ENCODE results near the gene MARCHF3. TPM values are rescaled to one million over a fixed set of nuclear protein-coding genes. Genes with fewer than 3 reads are reported as not detected.

Gene MARCHF3
- total RNA-seq, 1 experiment from 2014 or later: 1.1 TPM

GRCh38 chr5:126965487-126965886, 64.9 kb downstream of the MARCHF3 start:
- no peaks in the 10 kb centered on the region for H3K9me3 ChIP-seq (ENCODE audit: low read depth, low read length, poor library complexity, severe bottlenecking)
- intact Hi-C loops (cut with micrococcal nuclease; ENCODE audit: unreplicated experiment): no loop called here
- H3K27ac ChIP-seq (ENCODE audit: low read depth, low read length, poor library complexity, severe bottlenecking): no peak overlapping the region
- no peaks in the 10 kb centered on the region for H3K4me1 ChIP-seq (ENCODE audit: insufficient read depth, low read length, poor library complexity, severe bottlenecking)
- TF ChIP-seq, protein P1, sequence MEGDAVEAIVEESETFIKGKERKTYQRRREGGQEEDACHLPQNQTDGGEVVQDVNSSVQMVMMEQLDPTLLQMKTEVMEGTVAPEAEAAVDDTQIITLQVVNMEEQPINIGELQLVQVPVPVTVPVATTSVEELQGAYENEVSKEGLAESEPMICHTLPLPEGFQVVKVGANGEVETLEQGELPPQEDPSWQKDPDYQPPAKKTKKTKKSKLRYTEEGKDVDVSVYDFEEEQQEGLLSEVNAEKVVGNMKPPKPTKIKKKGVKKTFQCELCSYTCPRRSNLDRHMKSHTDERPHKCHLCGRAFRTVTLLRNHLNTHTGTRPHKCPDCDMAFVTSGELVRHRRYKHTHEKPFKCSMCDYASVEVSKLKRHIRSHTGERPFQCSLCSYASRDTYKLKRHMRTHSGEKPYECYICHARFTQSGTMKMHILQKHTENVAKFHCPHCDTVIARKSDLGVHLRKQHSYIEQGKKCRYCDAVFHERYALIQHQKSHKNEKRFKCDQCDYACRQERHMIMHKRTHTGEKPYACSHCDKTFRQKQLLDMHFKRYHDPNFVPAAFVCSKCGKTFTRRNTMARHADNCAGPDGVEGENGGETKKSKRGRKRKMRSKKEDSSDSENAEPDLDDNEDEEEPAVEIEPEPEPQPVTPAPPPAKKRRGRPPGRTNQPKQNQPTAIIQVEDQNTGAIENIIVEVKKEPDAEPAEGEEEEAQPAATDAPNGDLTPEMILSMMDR (conservative IDR thresholded peaks at IDR 0.05; ENCODE audit: low read depth, low read length): no peak
- no peak for TF ChIP-seq EZH2 (IDR thresholded peaks at IDR 0.05; ENCODE audit: borderline replicate concordance, low read depth, low read length, poor library complexity, severe bottlenecking)
- DNase-seq (ENCODE audit: low spot score): no peak
- ChIA-PET POLR2A (ENCODE audit: low non-redundant PET) (no interaction called here), CTCF (no interaction called here)
- no peaks in the 10 kb centered on the region for H3K36me3 ChIP-seq (ENCODE audit: insufficient read depth, low read length, poor library complexity, severe bottlenecking)
- H3K4me3 ChIP-seq (ENCODE audit: low read depth, low read length, poor library complexity, severe bottlenecking): no peak overlapping the region
- BruUV-seq (replicated peaks): no TSS peak
- H3K27me3 ChIP-seq (replicated peaks; ENCODE audit: insufficient read depth, low read depth, low read length, poor library complexity): peaks cover under 1% of the 10 kb centered on the region

- intact Hi-C loops (cut with micrococcal nuclease; ENCODE audit: unreplicated experiment): no loop called here
- peak; percentile 5 for DNase-seq (ENCODE audit: low spot score)
- CTCF ChIA-PET: no interaction called here
Measured at GRCh38 chr5:126965061-126965475, 65.3 kb downstream of the MARCHF3 start.

GRCh38 chr5:126963822-126964375, 66.5 kb downstream of the MARCHF3 start:
- intact Hi-C loops (cut with micrococcal nuclease; ENCODE audit: unreplicated experiment): no loop called here
- Histone ChIP-seq H3K27ac (ENCODE audit: low read depth, low read length, poor library complexity, severe bottlenecking) (no peak overlapping the region), H3K4me1 (ENCODE audit: insufficient read depth, low read length, poor library complexity, severe bottlenecking) (no peaks in the 10 kb centered on the region), H3K4me3 (ENCODE audit: low read depth, low read length, poor library complexity, severe bottlenecking) (no peak overlapping the region), H3K36me3 (ENCODE audit: insufficient read depth, low read length, poor library complexity, severe bottlenecking) (no peaks in the 10 kb centered on the region), H3K9me3 (ENCODE audit: low read depth, low read length, poor library complexity, severe bottlenecking) (no peaks in the 10 kb centered on the region), H3K27me3 (replicated peaks; ENCODE audit: insufficient read depth, low read depth, low read length, poor library complexity) (peaks cover 5% of the 10 kb centered on the region)
- no TSS peak for BruUV-seq (replicated peaks)
- ChIA-PET POLR2A (ENCODE audit: low non-redundant PET) (interaction anchor here (0.6 kb wide), 1 partner anchor 186 kb away, joined by 3 read pairs; no protein-coding TSS in a partner anchor), CTCF (no interaction called here)
- no peak for TF ChIP-seq EZH2 (IDR thresholded peaks at IDR 0.05; ENCODE audit: borderline replicate concordance, low read depth, low read length, poor library complexity, severe bottlenecking)
- DNase-seq (ENCODE audit: low spot score): no peak

More at GRCh38 chr5:126965061-126965475, 65.3 kb downstream of the MARCHF3 start:
- H3K4me3 ChIP-seq (ENCODE audit: low read depth, low read length, poor library complexity, severe bottlenecking): no peak overlapping the region
- no peak overlapping the region for H3K27ac ChIP-seq (ENCODE audit: low read depth, low read length, poor library complexity, severe bottlenecking)
- no TSS peak for BruUV-seq (replicated peaks)
- no peaks in the 10 kb centered on the region for H3K9me3 ChIP-seq (ENCODE audit: low read depth, low read length, poor library complexity, severe bottlenecking)
- POLR2A ChIA-PET (ENCODE audit: low non-redundant PET): no interaction called here
- H3K27me3 ChIP-seq (replicated peaks; ENCODE audit: insufficient read depth, low read depth, low read length, poor library complexity): peaks cover 5% of the 10 kb centered on the region
- no peaks in the 10 kb centered on the region for H3K36me3 ChIP-seq (ENCODE audit: insufficient read depth, low read length, poor library complexity, severe bottlenecking)
- H3K4me1 ChIP-seq (ENCODE audit: insufficient read depth, low read length, poor library complexity, severe bottlenecking): no peaks in the 10 kb centered on the region
- no peak for TF ChIP-seq EZH2 (IDR thresholded peaks at IDR 0.05; ENCODE audit: borderline replicate concordance, low read depth, low read length, poor library complexity, severe bottlenecking)
- TF ChIP-seq, protein P1 (conservative IDR thresholded peaks at IDR 0.05; ENCODE audit: low read depth, low read length): no peak

GRCh38 chr5:126961702-126962101, 68.7 kb downstream of the MARCHF3 start:
- intact Hi-C loops (cut with micrococcal nuclease; ENCODE audit: unreplicated experiment): no loop called here
- no peak for TF ChIP-seq EZH2 (IDR thresholded peaks at IDR 0.05; ENCODE audit: borderline replicate concordance, low read depth, low read length, poor library complexity, severe bottlenecking)
- TF ChIP-seq, protein P1 (conservative IDR thresholded peaks at IDR 0.05; ENCODE audit: low read depth, low read length): no peak
- Histone ChIP-seq H3K27me3 (replicated peaks; ENCODE audit: insufficient read depth, low read depth, low read length, poor library complexity) (peaks cover 19% of the 10 kb centered on the region), H3K9me3 (ENCODE audit: low read depth, low read length, poor library complexity, severe bottlenecking) (no peaks in the 10 kb centered on the region), H3K4me1 (ENCODE audit: insufficient read depth, low read length, poor library complexity, severe bottlenecking) (no peaks in the 10 kb centered on the region), H3K4me3 (ENCODE audit: low read depth, low read length, poor library complexity, severe bottlenecking) (no peak overlapping the region), H3K27ac (ENCODE audit: low read depth, low read length, poor library complexity, severe bottlenecking) (no peak overlapping the region), H3K36me3 (ENCODE audit: insufficient read depth, low read length, poor library complexity, severe bottlenecking) (no peaks in the 10 kb centered on the region)
- no TSS peak for BruUV-seq (replicated peaks)
- ChIA-PET CTCF (no interaction called here), POLR2A (ENCODE audit: low non-redundant PET) (no interaction called here)
- no peak for DNase-seq (ENCODE audit: low spot score)

Data from A673 (cell line).